ENCODE results near the gene ATP2A3. TPM values are rescaled to one million over a fixed set of nuclear protein-coding genes. Genes with fewer than 3 reads are reported as not detected.
A peak's percentile ranks its signal among the peaks of the same experiment; 100 is the strongest.

Gene ATP2A3
- total RNA-seq, 1 experiment from 2014 or later = 13.3 TPM

GRCh38 chr17:3892095-3892998, 71.9 kb downstream of the ATP2A3 start:
- Histone ChIP-seq H2BK5ac (ENCODE audit: insufficient read length, low read length) (no peak overlapping the region), H2AFZ (ENCODE audit: low read length) (no peak overlapping the region), H3K18ac (ENCODE audit: insufficient read length, low read depth, low read length) (no peak overlapping the region), H2BK20ac (ENCODE audit: low read depth, low read length, poor library complexity, severe bottlenecking) (no peak overlapping the region), H4K20me1 (ENCODE audit: control insufficient read depth, insufficient read depth, insufficient read length) (no peaks in the 10 kb centered on the region), H3K9ac (ENCODE audit: extremely low read depth, insufficient read length, low read length) (no peak overlapping the region), H3K27ac (ENCODE audit: insufficient read length, low read depth, low read length) (no peak overlapping the region), H2AK5ac (ENCODE audit: insufficient read length, low read length) (no peak overlapping the region), H2BK12ac (ENCODE audit: insufficient read length, low read depth, low read length) (no peak overlapping the region), H3K79me1 (ENCODE audit: insufficient read depth, low read depth, low read length, poor library complexity, severe bottlenecking) (no peaks in the 10 kb centered on the region), H3K79me2 (ENCODE audit: insufficient read depth, low read length) (no peaks in the 10 kb centered on the region), H4K5ac (ENCODE audit: insufficient read length, low read depth, low read length) (no peak overlapping the region), H4K8ac (replicated peaks; ENCODE audit: insufficient read length, low read depth, low read length) (no peak overlapping the region), H3K4me1 (ENCODE audit: insufficient read depth, low read length) (peaks cover 2% of the 10 kb centered on the region; the same call in 1 of the 2 replicates), H3K27me3 (ENCODE audit: insufficient read depth, low read length) (no peaks in the 10 kb centered on the region; the same call in 1 of the 2 replicates), H4K91ac (ENCODE audit: insufficient read length, low read depth, low read length) (no peak overlapping the region), H2BK120ac (ENCODE audit: low read depth, low read length, poor library complexity, severe bottlenecking) (no peak overlapping the region), H3T11ph (ENCODE audit: low read length) (no peak overlapping the region), H3K4ac (ENCODE audit: low read depth, low read length) (no peak overlapping the region), H3K23ac (ENCODE audit: insufficient read length, low read depth, low read length) (no peak overlapping the region), H2BK15ac (ENCODE audit: low read depth, low read length) (no peak overlapping the region), H3K23me2 (ENCODE audit: insufficient read length, low read depth, low read length, poor library complexity, severe bottlenecking) (peaks cover 6% of the 10 kb centered on the region), H3K56ac (ENCODE audit: insufficient read length, low read depth, low read length) (no peak overlapping the region), H3K4me2 (ENCODE audit: insufficient read depth, insufficient read length, low read length) (peak overlapping the region; percentile 47), H3K14ac (ENCODE audit: insufficient read depth, low read length) (0 out of 2 replicates have a peak overlapping the region, but pooled peaks have one; percentile 4), H3K9me3 (ENCODE audit: control insufficient read depth, low read depth, low read length) (no peaks in the 10 kb centered on the region)
- peak; percentile 39; the same call in 2 of the 3 replicates for TF ChIP-seq CTCF (conservative IDR thresholded peaks at IDR 0.05)
- H3K27me3 Mint-ChIP-seq (ENCODE audit: low read depth) = peaks cover 12% of the 10 kb centered on the region
- H3K4me3 Mint-ChIP-seq = peak overlapping the region; percentile 77
- DNase-seq = peak; percentile 74
- peaks cover 32 to 47% of the 10 kb centered on the region in 2 experiments for H3K4me1 Mint-ChIP-seq
- H3K9me3 Mint-ChIP-seq = no peaks in the 10 kb centered on the region
- peak overlapping the region in 1 of 3 experiments; percentile 57; a peak in 1 of 7 replicates for H3K27ac Mint-ChIP-seq
- H3K36me3 Mint-ChIP-seq (ENCODE audit: insufficient read depth in 1 of 3, low read depth in 3 of 3) = no peaks in the 10 kb centered on the region
- WGBS (ENCODE audit: extremely low coverage, insufficient read length, low lambda C conversion rate) = no CpG with 5 or more reads among the region's 96 CpGs

Measured in H9 (cell line).